ENCODE measurements around the gene TSEN54. TPM values are rescaled to one million over a fixed set of nuclear protein-coding genes. Genes with fewer than 3 reads are reported as not detected.

The TSEN54 gene
- polyA plus RNA-seq, 1 experiment: 17.9 TPM

GRCh38 chr17:75511610-75512575, 4.4 kb upstream of the TSEN54 start:
- POLR2A ChIA-PET: no interaction called here
- no peaks in the 10 kb centered on the region for H3K27me3 ChIP-seq (ENCODE audit: control insufficient read depth, insufficient read depth, low read length)
- DNase-seq (ENCODE audit: low read depth): no peak
- no peak for TF ChIP-seq CTCF (IDR thresholded peaks at IDR 0.05; ENCODE audit: insufficient read depth, low read depth, low read length)
- peaks cover 8% of the 10 kb centered on the region for H3K36me3 ChIP-seq (ENCODE audit: control insufficient read depth, insufficient read depth, low read length)
- no peak overlapping the region for H3K4me3 ChIP-seq (ENCODE audit: low read depth, low read length)
- CTCF ChIA-PET: interaction anchor here (0.7 to 2.0 kb wide), 4 partner anchors 8 to 222 kb away, joined by 3 to 8 read pairs (median 3); partner anchors contain the start of gene SLC25A19

GRCh38 chr17:75512926-75513640, 3.2 kb upstream of the TSEN54 start:
- ChIA-PET CTCF (interaction anchor here (0.8 to 2.0 kb wide), 6 partner anchors 9 to 365 kb away, joined by 3 to 8 read pairs (median 4); partner anchors contain the start of genes SLC25A19, SMIM5 and TRIM47), POLR2A (no interaction called here)
- Histone ChIP-seq H3K27me3 (ENCODE audit: control insufficient read depth, insufficient read depth, low read length) (no peaks in the 10 kb centered on the region), H3K4me3 (ENCODE audit: low read depth, low read length) (no peak overlapping the region), H3K36me3 (ENCODE audit: control insufficient read depth, insufficient read depth, low read length) (peaks cover 6% of the 10 kb centered on the region)
- TF ChIP-seq CTCF (IDR thresholded peaks at IDR 0.05; ENCODE audit: insufficient read depth, low read depth, low read length): no peak
- no peak for DNase-seq (ENCODE audit: low read depth)

GRCh38 chr17:75513641-75514000, 2.7 kb upstream of the TSEN54 start:
- ChIA-PET POLR2A (no interaction called here), CTCF (interaction anchor here (0.8 to 2.0 kb wide), 5 partner anchors 10 to 365 kb away, joined by 3 to 8 read pairs (median 4); partner anchors contain the start of genes SMIM5 and TRIM47)
- Histone ChIP-seq H3K27me3 (ENCODE audit: control insufficient read depth, insufficient read depth, low read length) (no peaks in the 10 kb centered on the region), H3K36me3 (ENCODE audit: control insufficient read depth, insufficient read depth, low read length) (peaks cover 6% of the 10 kb centered on the region), H3K4me3 (ENCODE audit: low read depth, low read length) (no peak overlapping the region; the same call in 1 of the 2 replicates)
- TF ChIP-seq CTCF (IDR thresholded peaks at IDR 0.05; ENCODE audit: insufficient read depth, low read depth, low read length): no peak
- DNase-seq (ENCODE audit: low read depth): no peak

GRCh38 chr17:75514299-75514918, 1.9 kb upstream of the TSEN54 start:
- H3K36me3 ChIP-seq (ENCODE audit: control insufficient read depth, insufficient read depth, low read length): peaks cover 5% of the 10 kb centered on the region
- no peak for TF ChIP-seq CTCF (IDR thresholded peaks at IDR 0.05; ENCODE audit: insufficient read depth, low read depth, low read length)
- CTCF ChIA-PET: interaction anchor here (0.8 to 1.8 kb wide), 4 partner anchors 10 to 553 kb away, joined by 3 to 6 read pairs (median 4); partner anchors contain the start of gene SMIM5
- H3K27me3 ChIP-seq (ENCODE audit: control insufficient read depth, insufficient read depth, low read length): no peaks in the 10 kb centered on the region
- no peak for DNase-seq (ENCODE audit: low read depth)
- peak overlapping the region; percentile 83 for H3K4me3 ChIP-seq (ENCODE audit: low read depth, low read length)
- POLR2A ChIA-PET: no interaction called here
